ENCODE results near the gene CD93.

CD93 gene

GRCh38 chr20:23059846-23060245 lies 26.3 kb downstream of the CD93 start:
- no peak for FAIRE-seq

GRCh38 chr20:23059001-23059400 lies 27.1 kb downstream of the CD93 start:
- FAIRE-seq, result no peak

- no peak for FAIRE-seq
Measured at GRCh38 chr20:23058240-23058639, 27.9 kb downstream of the CD93 start.

GRCh38 chr20:23052904-23053303 lies 33.2 kb downstream of the CD93 start:
- FAIRE-seq, result no peak

GRCh38 chr20:23050847-23051627 lies 35.1 kb downstream of the CD93 start:
- no peak for FAIRE-seq

- no peak for FAIRE-seq
Measured at GRCh38 chr20:23050076-23050838, 35.9 kb downstream of the CD93 start.

GRCh38 chr20:23049201-23050075 lies 36.7 kb downstream of the CD93 start, which contains the start of gene THBD:
Gene THBD (minus strand): TSS chr20:23049672. CDS start chr20:23049504, 168 bp downstream.
- no peak for FAIRE-seq

- no peak for FAIRE-seq
Measured at GRCh38 chr20:23048283-23049200, 37.6 kb downstream of the CD93 start.

GRCh38 chr20:23047738-23048214 lies 38.3 kb downstream of the CD93 start:
- FAIRE-seq, result no peak

GRCh38 chr20:23047001-23047737 lies 39.0 kb downstream of the CD93 start:
- no peak for FAIRE-seq

GRCh38 chr20:23046431-23046830 lies 39.7 kb downstream of the CD93 start:
- FAIRE-seq, result no peak

GRCh38 chr20:23043376-23043775 lies 42.7 kb downstream of the CD93 start:
- no peak for FAIRE-seq

GRCh38 chr20:23042270-23042669 lies 43.9 kb downstream of the CD93 start:
- FAIRE-seq, result no peak

GRCh38 chr20:23039885-23040508 lies 46.1 kb downstream of the CD93 start:
- no peak for FAIRE-seq

GRCh38 chr20:23039136-23039875 lies 46.8 kb downstream of the CD93 start:
- no peak for FAIRE-seq

- FAIRE-seq, result no peak
Measured at GRCh38 chr20:23037017-23037481, 49.1 kb downstream of the CD93 start.

- no peak for FAIRE-seq
Measured at GRCh38 chr20:23036371-23036770, 49.8 kb downstream of the CD93 start.

GRCh38 chr20:23035731-23036130 lies 50.4 kb downstream of the CD93 start:
- FAIRE-seq, result no peak

All from islet of Langerhans (tissue), 1 donor.